ENCODE results near the gene LRP4.

GRCh38 chr11:46832511-46833214, 85.7 kb downstream of the LRP4 start:
- TF ChIP-seq POLR2A (IDR thresholded peaks at IDR 0.05) (no peak), CTCF (IDR thresholded peaks at IDR 0.05) (no peak)
